GM15510 (cell line): ENCODE results near the gene NPAS2.

ENCODE experiments used
- POLR2A ChIP-seq: IDR thresholded peaks from 3 replicates; pipeline ENCODE4 v1.6.1; 2011; ENCODE audit warnings: borderline replicate concordance; ENCODE audit not compliant: insufficient read length; ENCODE audit errors: extremely low read depth

The NPAS2 gene

GRCh38 chr2:100939445-100939844, 119.5 kb downstream of the NPAS2 start:
- no peak for TF ChIP-seq POLR2A

GRCh38 chr2:100940240-100940639, 120.3 kb downstream of the NPAS2 start:
- no peak for TF ChIP-seq POLR2A

- no peak for TF ChIP-seq POLR2A
Measured at GRCh38 chr2:100940766-100941645, 121.1 kb downstream of the NPAS2 start.

GRCh38 chr2:100941646-100942240, 121.8 kb downstream of the NPAS2 start:
- no peak for TF ChIP-seq POLR2A

- TF ChIP-seq POLR2A: no peak
Measured at GRCh38 chr2:100944617-100945432, 124.9 kb downstream of the NPAS2 start.

GRCh38 chr2:100945433-100945740, 125.4 kb downstream of the NPAS2 start:
- no peak for TF ChIP-seq POLR2A

GRCh38 chr2:100945930-100946607, 126.1 kb downstream of the NPAS2 start:
- no peak for TF ChIP-seq POLR2A

GRCh38 chr2:100948942-100949811, 129.2 kb downstream of the NPAS2 start:
- no peak for TF ChIP-seq POLR2A

- no peak for TF ChIP-seq POLR2A
Measured at GRCh38 chr2:100952512-100952911, 132.6 kb downstream of the NPAS2 start.

- no peak for TF ChIP-seq POLR2A
Measured at GRCh38 chr2:100953406-100954043, 133.6 kb downstream of the NPAS2 start.

- TF ChIP-seq POLR2A: no peak
Measured at GRCh38 chr2:100954044-100954420, 134.1 kb downstream of the NPAS2 start.

GRCh38 chr2:100955226-100955625, 135.3 kb downstream of the NPAS2 start:
- no peak for TF ChIP-seq POLR2A

GRCh38 chr2:100956081-100956480, 136.1 kb downstream of the NPAS2 start:
- no peak for TF ChIP-seq POLR2A
